Neural progenitor cell (in vitro differentiated cells): ENCODE data around the gene LDB2. TPM values are rescaled to one million over a fixed set of nuclear protein-coding genes. Genes with fewer than 3 reads are reported as not detected.

ENCODE experiments used
- DNase-seq: peaks from one replicate; pipeline ENCODE4 v3.0.0-alpha.2; 2016; ENCODE audit warnings: low spot score
- H2AFZ ChIP-seq: fragments of 200-600 bp; sonication (generic); replicated peaks from 2 replicates; pipeline ENCODE4 v1.6.1; 2016; ENCODE audit warnings: antibody characterized with exemption
- H3F3A ChIP-seq: fragments of 200-600 bp; sonication (generic); 2 replicates; pipeline ENCODE4 v1.6.1; 2016; ENCODE audit warnings: antibody characterized with exemption, low read depth
- H3K27ac ChIP-seq: fragments of 200-600 bp; sonication (generic); 2 replicates; pipeline ENCODE4 v1.5.1; 2016; ENCODE audit warnings: mild to moderate bottlenecking
- H3K27me3 ChIP-seq: fragments of 200-600 bp; sonication (generic); 2 replicates; pipeline ENCODE4 v1.6.1; 2016; ENCODE audit warnings: mild to moderate bottlenecking, moderate library complexity
- H3K36me3 ChIP-seq: fragments of 200-600 bp; sonication (generic); 2 replicates; pipeline ENCODE4 v1.5.1; 2016
- H3K4me1 ChIP-seq: fragments of 200-600 bp; sonication (generic); 2 replicates; pipeline ENCODE4 v1.6.1; 2016; ENCODE audit warnings: mixed run types
- H3K4me2 ChIP-seq: fragments of 200-600 bp; sonication (generic); 2 replicates; pipeline ENCODE4 v1.6.1; 2016
- H3K4me3 ChIP-seq: fragments of 200-600 bp; sonication (generic); 2 replicates; pipeline ENCODE4 v1.5.1; 2016
- H3K79me2 ChIP-seq: fragments of 200-600 bp; sonication (generic); 2 replicates; pipeline ENCODE4 v1.6.1; 2016; ENCODE audit warnings: low read depth
- H3K9ac ChIP-seq: fragments of 200-600 bp; sonication (generic); 2 replicates; pipeline ENCODE4 v1.6.1; 2016
- H3K9me3 ChIP-seq: fragments of 200-600 bp; sonication (generic); 2 replicates; pipeline ENCODE4 v1.5.1; 2016; ENCODE audit warnings: low read depth
- H4K20me1 ChIP-seq: fragments of 200-600 bp; sonication (generic); 2 replicates; pipeline ENCODE4 v1.6.1; 2016; ENCODE audit warnings: low read depth
- H3K27ac Mint-ChIP-seq: 3 replicates; pipeline ENCODE4 v1.8.0; 2021; ENCODE audit warnings: mixed read lengths
- H3K27me3 Mint-ChIP-seq: 2 replicates; pipeline ENCODE4 v1.8.0; 2022; ENCODE audit warnings: low read depth, mild to moderate bottlenecking, inconsistent platforms, moderate library complexity, mixed read lengths; ENCODE audit not compliant: insufficient read depth
- H3K36me3 Mint-ChIP-seq: 3 replicates; pipeline ENCODE4 v1.8.0; 2021; ENCODE audit warnings: mixed read lengths
- H3K4me1 Mint-ChIP-seq: 3 replicates; pipeline ENCODE4 v1.8.0; 2021; ENCODE audit warnings: mixed read lengths
- H3K4me3 Mint-ChIP-seq: 3 replicates; pipeline ENCODE4 v1.8.0; 2021; ENCODE audit warnings: mild to moderate bottlenecking, moderate library complexity, mixed read lengths
- H3K9me3 Mint-ChIP-seq: 3 replicates; pipeline ENCODE4 v1.8.0; 2020; ENCODE audit warnings: mixed read lengths
- CTCF ChIP-seq: fragments of 200-600 bp; sonication (generic); IDR thresholded peaks from 2 replicates; pipeline ENCODE4 v1.5.1; 2017; ENCODE audit warnings: antibody characterized with exemption, mild to moderate bottlenecking
- EZH2 ChIP-seq: fragments of 200-600 bp; sonication (generic); IDR thresholded peaks from 2 replicates; pipeline ENCODE4 v1.6.1; 2017; ENCODE audit warnings: antibody characterized with exemption, mild to moderate bottlenecking, moderate library complexity
- EZH2phosphoT487 ChIP-seq: fragments of 200-600 bp; sonication (generic); IDR thresholded peaks from 2 replicates; pipeline ENCODE4 v1.6.1; 2017; ENCODE audit warnings: antibody characterized with exemption
- total RNA-seq: library from RNA; depleted of rRNA; stranded (reverse); fragments of >200 nt; gene quantifications from 2 replicates; pipeline ENCODE4 v1.2.3, GENCODE V29; 2015; ENCODE audit warnings: low replicate concordance

LDB2 gene
- total RNA-seq, 1 donor from 2014 or later: 24.3 TPM

GRCh38 chr4:16862697-16863096 is 35.7 kb downstream of the LDB2 start:
- Mint-ChIP-seq H3K27ac (no peak overlapping the region), H3K4me3 (no peak overlapping the region), H3K36me3 (peaks cover 13% of the 10 kb centered on the region), H3K9me3 (peaks cover 23% of the 10 kb centered on the region), H3K27me3 (peaks cover 5% of the 10 kb centered on the region), H3K4me1 (peaks cover 10% of the 10 kb centered on the region)
- H3K4me3 ChIP-seq: no peak overlapping the region
- H3K9ac ChIP-seq: no peak overlapping the region
- no peaks in the 10 kb centered on the region for H3F3A ChIP-seq
- no peak overlapping the region for H3K27ac ChIP-seq
- H3K79me2 ChIP-seq: no peaks in the 10 kb centered on the region
- no peaks in the 10 kb centered on the region for H3K36me3 ChIP-seq
- peaks cover 6% of the 10 kb centered on the region for H3K4me1 ChIP-seq
- no peak overlapping the region for H2AFZ ChIP-seq
- H3K4me2 ChIP-seq: no peak overlapping the region
- no peak for TF ChIP-seq EZH2
- no peak for TF ChIP-seq CTCF
- TF ChIP-seq EZH2phosphoT487: no peak
- H3K27me3 ChIP-seq: no peaks in the 10 kb centered on the region
- no peaks in the 10 kb centered on the region for H3K9me3 ChIP-seq
- no peak for DNase-seq
- no peaks in the 10 kb centered on the region for H4K20me1 ChIP-seq

- no peak for TF ChIP-seq EZH2
- no peaks in the 10 kb centered on the region for H3K9me3 ChIP-seq
- H2AFZ ChIP-seq: no peak overlapping the region
- DNase-seq: no peak
- H3K36me3 ChIP-seq: no peaks in the 10 kb centered on the region
- peaks cover 10% of the 10 kb centered on the region for H3K36me3 Mint-ChIP-seq
- H3K9me3 Mint-ChIP-seq: peaks cover 19% of the 10 kb centered on the region
- H3K9ac ChIP-seq: no peak overlapping the region
- no peaks in the 10 kb centered on the region for H4K20me1 ChIP-seq
- no peak overlapping the region for H3K4me3 ChIP-seq
- H3K4me2 ChIP-seq: no peak overlapping the region
- no peaks in the 10 kb centered on the region for H3K79me2 ChIP-seq
- no peaks in the 10 kb centered on the region for H3K4me1 ChIP-seq
- no peaks in the 10 kb centered on the region for H3K27me3 ChIP-seq
- H3K27ac ChIP-seq: no peak overlapping the region
- H3K27me3 Mint-ChIP-seq: peaks cover 5% of the 10 kb centered on the region
- peaks cover 15% of the 10 kb centered on the region for H3K4me1 Mint-ChIP-seq
- H3F3A ChIP-seq: no peaks in the 10 kb centered on the region
- no peak overlapping the region for H3K4me3 Mint-ChIP-seq
- no peak overlapping the region for H3K27ac Mint-ChIP-seq
Measured at GRCh38 chr4:16860516-16860915, 37.9 kb downstream of the LDB2 start.

- no peak overlapping the region for H3K27ac Mint-ChIP-seq
- H3K9me3 Mint-ChIP-seq: peaks cover 15% of the 10 kb centered on the region
- H3K27ac ChIP-seq: no peak overlapping the region
Measured at GRCh38 chr4:16859031-16859430, 39.4 kb downstream of the LDB2 start.

More at GRCh38 chr4:16859031-16859430, 39.4 kb downstream of the LDB2 start:
- no peak overlapping the region for H3K9ac ChIP-seq
- H4K20me1 ChIP-seq: no peaks in the 10 kb centered on the region
- H3K4me2 ChIP-seq: no peak overlapping the region
- Mint-ChIP-seq H3K4me3 (no peak overlapping the region), H3K4me1 (peaks cover 15% of the 10 kb centered on the region), H3K36me3 (peaks cover 6% of the 10 kb centered on the region), H3K27me3 (peaks cover 5% of the 10 kb centered on the region)
- no peaks in the 10 kb centered on the region for H3K27me3 ChIP-seq
- H3K79me2 ChIP-seq: no peaks in the 10 kb centered on the region
- H3K36me3 ChIP-seq: no peaks in the 10 kb centered on the region
- H3F3A ChIP-seq: no peaks in the 10 kb centered on the region
- no peak overlapping the region for H2AFZ ChIP-seq
- H3K9me3 ChIP-seq: no peaks in the 10 kb centered on the region
- no peak overlapping the region for H3K4me3 ChIP-seq
- DNase-seq: no peak
- H3K4me1 ChIP-seq: no peaks in the 10 kb centered on the region
- TF ChIP-seq CTCF (no peak), EZH2phosphoT487 (no peak), EZH2 (no peak)
